Small intestine (tissue), 7 donors: Measurements from ENCODE around the gene MEIS2. TPM values are rescaled to one million over a fixed set of nuclear protein-coding genes. Genes with fewer than 3 reads are reported as not detected.

ENCODE experiments used
- DNase-seq, 2 donors: peaks; one replicate each; pipeline versions ENCODE4 v3.0.0 to v3.0.0-alpha.2; 2013
- FAIRE-seq: peaks from 2 replicates; lab custom pipeline; 2012; peaks lifted over from hg19 to GRCh38; lab: Jason Lieb, UNC
- H3K27ac ChIP-seq, 3 donors: one replicate each; pipeline ENCODE4 v1.5.1; 2013; ENCODE audit warnings: low read length in 2 of 3, mild to moderate bottlenecking in 2 of 3, control low read depth in 1 of 3, inconsistent platforms in 1 of 3, low read depth in 1 of 3, moderate library complexity in 1 of 3
- H3K27me3 ChIP-seq, 3 donors: one replicate each; pipeline ENCODE4 v1.6.1; 2013; ENCODE audit warnings: low read length in 3 of 3, inconsistent platforms in 1 of 3; ENCODE audit not compliant: control insufficient read depth in 3 of 3, insufficient read depth in 3 of 3
- H3K36me3 ChIP-seq, 3 donors: one replicate each; pipeline ENCODE4 v1.6.1; 2013; ENCODE audit warnings: low read length in 3 of 3, inconsistent platforms in 1 of 3, low read depth in 1 of 3, mild to moderate bottlenecking in 1 of 3, moderate library complexity in 1 of 3; ENCODE audit not compliant: control insufficient read depth in 3 of 3, insufficient read depth in 2 of 3
- H3K4me1 ChIP-seq, 3 donors: one replicate each; pipeline ENCODE4 v1.6.1; 2013; ENCODE audit warnings: low read length in 2 of 3, inconsistent platforms in 1 of 3, low read depth in 1 of 3, mild to moderate bottlenecking in 1 of 3, moderate library complexity in 1 of 3; ENCODE audit not compliant: control insufficient read depth in 3 of 3, insufficient read depth in 2 of 3
- H3K4me3 ChIP-seq, 3 donors: one replicate each; pipeline ENCODE4 v1.5.1; 2013; ENCODE audit warnings: low read length in 3 of 3, control low read depth in 1 of 3, inconsistent platforms in 1 of 3, low read depth in 1 of 3, mild to moderate bottlenecking in 1 of 3, moderate library complexity in 1 of 3
- H3K9me3 ChIP-seq, 2 donors: one replicate each; pipeline ENCODE4 v1.6.1; 2013; ENCODE audit warnings: low read depth in 1 of 2, low read length in 1 of 2; ENCODE audit not compliant: control insufficient read depth in 2 of 2, insufficient read depth in 1 of 2
- WGBS, 3 donors: extraction: QIAGEN DNeasy Blood & Tissue Kit; methylation state at CpG; one replicate each; pipeline ENCODE4 v1.1.7; 2013; 5-methylcytosine and 5-hydroxymethylcytosine counted together
- polyA plus RNA-seq, 4 donors: library from polyadenylated mRNA; stranded (reverse) in 3 of 4; unstranded in 1 of 4; fragments of 200-250 nt in 3 of 4; fragments of 120-200 nt in 1 of 4; gene quantifications; one replicate each; pipeline versions ENCODE4 v1.2.1 to v1.2.3, GENCODE V29; 2013
- donor health status: healthy with polysubstance abuse.
- donor health status: control.
- donor health status: control.
- donor health status: Bipolar disorder and iron deficiency.
- donor health status: healthy.

The MEIS2 gene
- polyA plus RNA-seq, 4 donors, result 5.4 to 13.2 (median 10.2) TPM

- FAIRE-seq (no peak), DNase-seq (no peak)
- Histone ChIP-seq H3K27me3 (no peaks in the 10 kb centered on the region), H3K4me1 (no peaks in the 10 kb centered on the region), H3K9me3 (no peaks in the 10 kb centered on the region), H3K27ac (no peak overlapping the region), H3K36me3 (peaks cover 0 to 4% (median 0%) of the 10 kb centered on the region in 3 donors), H3K4me3 (no peak overlapping the region)
- WGBS, 3 donors, result 94 to 97% (median 94%) methylated on average over 2 of the region's 2 CpGs
These were observed 93.0 kb downstream of the MEIS2 start for GRCh38 chr15:37007301-37007700.

- Histone ChIP-seq H3K4me1 (no peaks in the 10 kb centered on the region), H3K4me3 (no peak overlapping the region), H3K36me3 (peaks cover 0 to 4% (median 0%) of the 10 kb centered on the region in 3 donors), H3K27ac (no peak overlapping the region), H3K9me3 (no peaks in the 10 kb centered on the region), H3K27me3 (no peaks in the 10 kb centered on the region)
- FAIRE-seq (no peak), DNase-seq (no peak)
- 82 to 83% (median 83%) methylated on average over 8 of the region's 8 CpGs for WGBS, 3 donors
These were observed 95.2 kb downstream of the MEIS2 start for GRCh38 chr15:37004981-37005735.

GRCh38 chr15:37004373-37004869 is 95.9 kb downstream of the MEIS2 start:
- no peak for FAIRE-seq

GRCh38 chr15:37002041-37002672 is 98.2 kb downstream of the MEIS2 start:
- 81 to 89% (median 89%) methylated on average over 4 of the region's 4 CpGs for WGBS, 3 donors
- Histone ChIP-seq H3K27me3 (no peaks in the 10 kb centered on the region), H3K36me3 (peaks cover 0 to 4% (median 0%) of the 10 kb centered on the region in 3 donors), H3K27ac (no peak overlapping the region), H3K9me3 (no peaks in the 10 kb centered on the region), H3K4me1 (no peaks in the 10 kb centered on the region), H3K4me3 (no peak overlapping the region)
- DNase-seq (no peak), FAIRE-seq (no peak)

More at GRCh38 chr15:37004373-37004869, 95.9 kb downstream of the MEIS2 start:
- H3K36me3 ChIP-seq, result peaks cover 0 to 4% (median 0%) of the 10 kb centered on the region in 3 donors
- no peaks in the 10 kb centered on the region for H3K4me1 ChIP-seq
- H3K27me3 ChIP-seq, result no peaks in the 10 kb centered on the region
- H3K27ac ChIP-seq, result no peak overlapping the region
- 83 to 93% (median 87%) methylated on average over 4 of the region's 4 CpGs for WGBS, 3 donors
- no peak for DNase-seq
- H3K4me3 ChIP-seq, result no peak overlapping the region
- no peaks in the 10 kb centered on the region for H3K9me3 ChIP-seq

GRCh38 chr15:37001417-37001816 is 98.9 kb downstream of the MEIS2 start:
- DNase-seq (no peak), FAIRE-seq (no peak)
- no peaks in the 10 kb centered on the region for H3K9me3 ChIP-seq
- H3K4me1 ChIP-seq, result no peaks in the 10 kb centered on the region
- no peaks in the 10 kb centered on the region for H3K27me3 ChIP-seq
- peaks cover 0 to 4% (median 0%) of the 10 kb centered on the region in 3 donors for H3K36me3 ChIP-seq
- H3K4me3 ChIP-seq, result no peak overlapping the region
- no peak overlapping the region for H3K27ac ChIP-seq

- DNase-seq (no peak), FAIRE-seq (no peak)
- Histone ChIP-seq H3K27me3 (no peaks in the 10 kb centered on the region), H3K9me3 (no peaks in the 10 kb centered on the region), H3K4me1 (no peaks in the 10 kb centered on the region), H3K27ac (no peak overlapping the region), H3K36me3 (no peaks in the 10 kb centered on the region), H3K4me3 (no peak overlapping the region)
- WGBS, 3 donors, result 88 to 93% (median 91%) methylated on average over 1 of the region's 1 CpG
These were observed 100.6 kb downstream of the MEIS2 start for GRCh38 chr15:36999778-37000177.

GRCh38 chr15:36996538-36997181 is 103.7 kb downstream of the MEIS2 start:
- Histone ChIP-seq H3K27ac (no peak overlapping the region), H3K4me1 (no peaks in the 10 kb centered on the region), H3K36me3 (no peaks in the 10 kb centered on the region), H3K9me3 (no peaks in the 10 kb centered on the region), H3K27me3 (no peaks in the 10 kb centered on the region), H3K4me3 (no peak overlapping the region)
- DNase-seq (no peak), FAIRE-seq (no peak)
- WGBS, 3 donors, result 69 to 88% (median 86%) methylated on average over 4 of the region's 4 CpGs

- H3K4me3 ChIP-seq, result no peak overlapping the region
- WGBS, 3 donors, result 66 to 82% (median 76%) methylated on average over 2 of the region's 2 CpGs
- FAIRE-seq (no peak), DNase-seq (no peak)
- H3K27ac ChIP-seq, result no peak overlapping the region
- H3K4me1 ChIP-seq, result no peaks in the 10 kb centered on the region
- H3K36me3 ChIP-seq, result no peaks in the 10 kb centered on the region
- H3K9me3 ChIP-seq, result no peaks in the 10 kb centered on the region
- no peaks in the 10 kb centered on the region for H3K27me3 ChIP-seq
These were observed 104.2 kb downstream of the MEIS2 start for GRCh38 chr15:36996121-36996520.
